ENCODE data around the gene SURF1. TPM values are rescaled to one million over a fixed set of nuclear protein-coding genes. Genes with fewer than 3 reads are reported as not detected.

SURF1 gene
- total and polyA plus RNA-seq, 9 of the 15 experiments (the other 6 are each of a cell fraction or from before 2014, with no cell fraction given), result 16.1 to 31.3 (median 20.9) TPM

- 46% methylated on average over 2 of the region's 2 CpGs for WGBS (ENCODE audit: insufficient coverage, low coverage, missing lambda C conversion rate)
- in situ Hi-C loops (cut with MboI) (loop anchor here (5.0 kb wide), 1 partner anchor 89 kb away; no protein-coding TSS in a partner anchor), intact Hi-C loops (cut with micrococcal nuclease) (no loop called here)
- Histone ChIP-seq H3K9me1 (ENCODE audit: control insufficient read depth, insufficient read depth, low read length) (no peaks in the 10 kb centered on the region), H3K4me2 (ENCODE audit: insufficient read depth, low read length) (no peak overlapping the region), H3K9me3 (replicated peaks; ENCODE audit: control insufficient read depth, insufficient read depth, low read depth, low read length) (no peaks in the 10 kb centered on the region), H3K27ac (ENCODE audit: extremely low read depth, low read depth, low read length) (no peak overlapping the region), H3K36me3 (ENCODE audit: control insufficient read depth, insufficient read depth, low read length) (no peaks in the 10 kb centered on the region), H2AFZ (ENCODE audit: low read depth, low read length) (no peak overlapping the region), H3K79me2 (ENCODE audit: control insufficient read depth, insufficient read depth, low read length) (no peaks in the 10 kb centered on the region), H3K4me1 (replicated peaks in 1 of 2; ENCODE audit: control insufficient read depth in 2 of 2, insufficient read depth in 2 of 2, low read length in 2 of 2) (peaks cover 0 to 5% of the 10 kb centered on the region in 2 experiments; a peak in 2 of 5 replicates), H3K4me3 (no peak overlapping the region), H3K9ac (ENCODE audit: insufficient read depth in 1 of 2, low read depth in 2 of 2, low read length in 2 of 2) (no peak overlapping the region), H4K20me1 (replicated peaks; ENCODE audit: control insufficient read depth, insufficient read depth, low read length) (no peaks in the 10 kb centered on the region), H3K27me3 (ENCODE audit: control insufficient read depth in 2 of 2, insufficient read depth in 2 of 2, low read length in 2 of 2) (no peaks in the 10 kb centered on the region)
- ChIA-PET POLR2A (no interaction called here), CTCF (ENCODE audit: low intra/inter-chr PET ratio) (no interaction called here)
- no peak for ATAC-seq
- FAIRE-seq, result no peak
- no peak for TF ChIP-seq MITF (IDR thresholded peaks at IDR 0.05)
- no peak for TF ChIP-seq E2F5 (CRISPR knock-in tag; IDR thresholded peaks at IDR 0.05)
- no peak for TF ChIP-seq MTA2 (IDR thresholded peaks at IDR 0.05; ENCODE audit: low read depth)
- no peak for TF ChIP-seq SFPQ (IDR thresholded peaks at IDR 0.05; ENCODE audit: low read depth, low read length)
- TF ChIP-seq YBX1 (IDR thresholded peaks at IDR 0.05), result no peak
- TF ChIP-seq CEBPB (tag; IDR thresholded peaks at IDR 0.05), result no peak
- no peak for TF ChIP-seq HIVEP1 (CRISPR knock-in tag; IDR thresholded peaks at IDR 0.05)
- no peak for TF ChIP-seq ZNF143 (CRISPR knock-in tag; IDR thresholded peaks at IDR 0.05)
- TF ChIP-seq CHD1 (IDR thresholded peaks at IDR 0.05; ENCODE audit: low read length), result no peak
- no peak for TF ChIP-seq MYNN (IDR thresholded peaks at IDR 0.05)
- TF ChIP-seq MYNN (CRISPR knock-in tag; IDR thresholded peaks at IDR 0.05), result no peak
- DNase-seq (ENCODE audit: extremely low read depth in 1 of 4, low spot score in 3 of 4), result no peak
- no TSS peak for BruUV-seq (replicated peaks)
Measured at GRCh38 chr9:133315997-133316396, 40.3 kb downstream of the SURF1 start.
